A673 (cell line): Measurements from ENCODE around the gene BEAN1. TPM values are rescaled to one million over a fixed set of nuclear protein-coding genes. Genes with fewer than 3 reads are reported as not detected.
A peak's percentile ranks its signal among the peaks of the same experiment; 100 is the strongest.

Experiments used
- BruUV-seq: library from RNA; stranded (reverse); fragments of 400-500 nt; replicated peaks from 2 replicates; lab custom pipeline; 2021; lab: Mats Ljungman, UMichigan
- CTCF ChIA-PET: fragments of 300-600 bp; sonication (Branson Sonifier 250); formaldehyde crosslinking; loops from one replicate; lab custom pipeline; 2022; ENCODE audit warnings: antibody characterized with exemption; lab: Charles Lee
- POLR2A ChIA-PET: fragments of 300-600 bp; sonication (Branson Sonifier 250); formaldehyde crosslinking; loops from one replicate; lab custom pipeline; 2022; ENCODE audit warnings: antibody characterized with exemption; ENCODE audit not compliant: low non-redundant PET; lab: Charles Lee
- DNase-seq: peaks from one replicate; pipeline ENCODE4 v3.0.0-alpha.2; 2015; ENCODE audit warnings: low spot score
- H3K27ac ChIP-seq: fragments of 200-600 bp; sonication (generic); 2 replicates; pipeline ENCODE4 v1.5.1; 2016; ENCODE audit warnings: mixed run types, low read depth, mild to moderate bottlenecking, mixed read lengths, antibody characterized with exemption, low read length; ENCODE audit not compliant: poor library complexity, severe bottlenecking
- H3K27me3 ChIP-seq: fragments of 200-600 bp; sonication (generic); replicated peaks from 2 replicates; pipeline ENCODE4 v1.6.1; 2017; ENCODE audit warnings: mixed run types, low read depth, mild to moderate bottlenecking, mixed read lengths, antibody characterized with exemption, low read length; ENCODE audit not compliant: insufficient read depth, poor library complexity
- H3K36me3 ChIP-seq: fragments of 200-600 bp; sonication (generic); 2 replicates; pipeline ENCODE4 v1.6.1; 2016; ENCODE audit warnings: mixed run types, mild to moderate bottlenecking, mixed read lengths, antibody characterized with exemption, low read length; ENCODE audit not compliant: insufficient read depth, poor library complexity, severe bottlenecking
- H3K4me1 ChIP-seq: fragments of 200-600 bp; sonication (generic); 2 replicates; pipeline ENCODE4 v1.6.1; 2017; ENCODE audit warnings: mixed run types, mild to moderate bottlenecking, mixed read lengths, antibody characterized with exemption, low read length; ENCODE audit not compliant: insufficient read depth, poor library complexity, severe bottlenecking
- H3K4me3 ChIP-seq: fragments of 200-600 bp; sonication (generic); 2 replicates; pipeline ENCODE4 v1.5.1; 2016; ENCODE audit warnings: low read depth, mixed run types, mild to moderate bottlenecking, mixed read lengths, low read length; ENCODE audit not compliant: poor library complexity, severe bottlenecking
- H3K9me3 ChIP-seq: fragments of 200-600 bp; sonication (generic); 2 replicates; pipeline ENCODE4 v1.6.1; 2016; ENCODE audit warnings: mixed run types, low read depth, mild to moderate bottlenecking, mixed read lengths, antibody characterized with exemption, low read length; ENCODE audit not compliant: poor library complexity, severe bottlenecking
- EZH2 ChIP-seq: fragments of 200-600 bp; sonication (generic); IDR thresholded peaks from 2 replicates; pipeline ENCODE4 v1.6.1; 2017; ENCODE audit warnings: borderline replicate concordance, low read depth, mild to moderate bottlenecking, mixed read lengths, antibody characterized with exemption, low read length; ENCODE audit not compliant: poor library complexity, severe bottlenecking
- intact Hi-C: fragments of 100-400 bp; cut with micrococcal nuclease; formaldehyde crosslinking; loops from one replicate; pipeline ENCODE4 v1.10.0; 2022; ENCODE audit not compliant: unreplicated experiment
- total RNA-seq: library from RNA; stranded (reverse); gene quantifications from 2 replicates; pipeline ENCODE4 v1.2.3, GENCODE V29; 2021
- TF ChIP-seq, protein P1 (sequence below): fragments of 300-800, 200-600 bp; sonication (generic); conservative IDR thresholded peaks from 2 replicates; pipeline ENCODE4 v1.5.1; 2017; ENCODE audit warnings: low read depth, mild to moderate bottlenecking, antibody characterized with exemption, low read length, moderate library complexity, mixed read lengths

BEAN1 gene
- total RNA-seq, 1 experiment from 2014 or later = not detected

DNA sequence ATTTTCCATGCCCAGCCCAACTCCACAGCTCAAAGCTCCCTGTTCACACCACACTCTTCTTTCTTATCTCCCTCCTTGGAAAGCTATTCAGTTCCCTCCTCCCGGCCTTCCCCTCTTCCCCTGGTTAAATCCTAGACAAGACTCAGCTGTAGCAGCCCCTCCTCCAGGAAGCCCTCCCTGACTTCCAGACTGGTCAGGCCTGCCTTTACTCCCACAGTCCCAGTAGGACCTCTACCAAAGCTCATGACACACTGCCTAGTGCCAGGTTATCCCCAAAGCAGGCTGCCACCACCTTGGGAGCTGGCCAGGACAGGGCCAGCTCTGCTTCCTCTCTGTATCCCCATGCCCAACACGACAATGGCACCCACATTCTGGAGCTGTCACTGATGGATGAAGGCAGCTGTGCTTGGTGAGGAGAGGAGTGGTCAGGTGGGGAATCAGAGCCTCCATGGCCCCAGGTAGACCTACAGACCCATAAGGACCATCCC lies 50.0 kb downstream of the BEAN1 start:
- Histone ChIP-seq H3K27ac (no peak overlapping the region), H3K9me3 (no peaks in the 10 kb centered on the region), H3K36me3 (no peaks in the 10 kb centered on the region), H3K27me3 (no peaks in the 10 kb centered on the region), H3K4me3 (no peak overlapping the region), H3K4me1 (no peaks in the 10 kb centered on the region)
- no peak for DNase-seq
- ChIA-PET CTCF (interaction anchor here (1.1 to 1.7 kb wide), 2 partner anchors 70 to 134 kb away, joined by 5 read pairs; no protein-coding TSS in a partner anchor), POLR2A (no interaction called here)
- no TSS peak for BruUV-seq
- intact Hi-C loops = no loop called here
- TF ChIP-seq, protein P1, sequence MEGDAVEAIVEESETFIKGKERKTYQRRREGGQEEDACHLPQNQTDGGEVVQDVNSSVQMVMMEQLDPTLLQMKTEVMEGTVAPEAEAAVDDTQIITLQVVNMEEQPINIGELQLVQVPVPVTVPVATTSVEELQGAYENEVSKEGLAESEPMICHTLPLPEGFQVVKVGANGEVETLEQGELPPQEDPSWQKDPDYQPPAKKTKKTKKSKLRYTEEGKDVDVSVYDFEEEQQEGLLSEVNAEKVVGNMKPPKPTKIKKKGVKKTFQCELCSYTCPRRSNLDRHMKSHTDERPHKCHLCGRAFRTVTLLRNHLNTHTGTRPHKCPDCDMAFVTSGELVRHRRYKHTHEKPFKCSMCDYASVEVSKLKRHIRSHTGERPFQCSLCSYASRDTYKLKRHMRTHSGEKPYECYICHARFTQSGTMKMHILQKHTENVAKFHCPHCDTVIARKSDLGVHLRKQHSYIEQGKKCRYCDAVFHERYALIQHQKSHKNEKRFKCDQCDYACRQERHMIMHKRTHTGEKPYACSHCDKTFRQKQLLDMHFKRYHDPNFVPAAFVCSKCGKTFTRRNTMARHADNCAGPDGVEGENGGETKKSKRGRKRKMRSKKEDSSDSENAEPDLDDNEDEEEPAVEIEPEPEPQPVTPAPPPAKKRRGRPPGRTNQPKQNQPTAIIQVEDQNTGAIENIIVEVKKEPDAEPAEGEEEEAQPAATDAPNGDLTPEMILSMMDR = no peak
- TF ChIP-seq EZH2 = no peak

DNA sequence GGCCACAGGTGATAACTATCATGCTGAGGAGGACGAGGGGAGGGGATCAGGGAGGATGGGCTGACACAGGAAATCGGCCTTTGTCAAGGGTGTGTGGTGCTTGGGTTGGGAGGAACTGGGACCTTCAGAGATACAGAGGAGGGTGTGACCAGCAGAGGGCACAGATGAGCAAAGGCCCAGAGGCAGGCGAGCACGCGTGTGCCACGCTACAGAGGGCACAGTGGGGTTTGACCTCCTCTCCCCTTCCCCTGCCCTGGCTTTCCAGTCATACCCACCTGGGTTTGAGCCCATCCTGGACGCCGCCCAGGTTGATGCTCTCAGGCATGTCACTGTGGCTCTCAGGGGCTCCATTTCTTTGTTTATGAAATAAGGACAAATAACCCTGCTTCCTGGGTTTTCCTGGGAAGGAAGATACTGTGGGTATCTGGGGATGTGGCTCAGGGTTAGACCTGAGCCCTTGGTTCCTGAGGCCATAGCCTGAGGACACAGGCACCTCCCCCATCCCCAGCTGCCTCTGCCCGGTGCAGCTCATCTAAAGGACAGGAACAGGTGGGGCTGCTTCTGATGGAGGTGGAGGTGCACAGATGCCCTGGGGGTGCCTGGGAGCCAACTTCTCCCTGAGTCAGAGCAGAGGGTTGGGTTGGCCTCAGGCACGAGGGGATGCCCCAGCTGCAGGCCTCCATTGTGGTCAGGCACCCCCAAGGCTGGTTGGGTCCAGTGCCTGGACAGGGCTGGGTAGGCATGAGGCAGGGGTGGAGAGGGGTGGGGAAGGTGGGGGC lies 51.8 kb downstream of the BEAN1 start:
- no peaks in the 10 kb centered on the region for H3K9me3 ChIP-seq
- intact Hi-C loops = no loop called here
- no peaks in the 10 kb centered on the region for H3K27me3 ChIP-seq
- TF ChIP-seq, protein P1 = peak; percentile 69
- no peak for TF ChIP-seq EZH2
- POLR2A ChIA-PET = no interaction called here
- no peaks in the 10 kb centered on the region for H3K4me1 ChIP-seq
- DNase-seq = peak; percentile 71
- no peaks in the 10 kb centered on the region for H3K36me3 ChIP-seq
- H3K4me3 ChIP-seq = no peak overlapping the region
- BruUV-seq = no TSS peak
- CTCF ChIA-PET = interaction anchor here (1.1 kb wide), 1 partner anchor 72 kb away, joined by 3 read pairs; no protein-coding TSS in a partner anchor
- no peak overlapping the region for H3K27ac ChIP-seq

DNA sequence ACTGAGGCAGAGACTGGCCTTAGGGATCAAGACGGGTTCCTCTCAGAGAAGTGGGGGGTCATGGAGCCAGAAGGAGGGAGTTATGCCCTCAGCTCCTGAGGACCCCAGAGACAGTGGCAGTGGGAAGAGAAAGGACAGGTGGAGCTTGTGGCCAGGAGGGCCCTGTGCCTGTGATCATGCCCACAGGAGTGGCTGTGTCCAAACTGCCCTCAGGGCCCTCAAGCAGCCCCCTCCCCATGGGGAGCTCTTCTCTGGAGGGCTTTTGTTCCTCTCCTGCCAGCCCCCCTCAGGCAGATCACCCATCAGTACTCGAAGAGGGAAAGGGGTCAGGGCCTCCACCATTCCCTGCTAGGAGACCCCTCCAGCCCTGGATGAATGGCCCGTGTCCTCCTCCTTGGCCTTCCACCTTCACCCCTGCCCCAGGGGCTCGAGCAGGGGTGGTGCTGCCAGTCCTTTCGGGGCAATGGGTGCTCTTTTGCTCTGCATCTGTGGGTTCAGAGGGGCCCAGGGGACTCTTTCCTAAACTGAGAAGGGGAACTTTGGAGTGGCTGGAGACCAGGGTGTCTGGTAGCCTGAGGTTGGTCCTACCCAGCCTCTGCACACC lies 52.7 kb downstream of the BEAN1 start:
- Histone ChIP-seq H3K4me1 (no peaks in the 10 kb centered on the region), H3K27ac (no peak overlapping the region), H3K9me3 (no peaks in the 10 kb centered on the region), H3K27me3 (no peaks in the 10 kb centered on the region), H3K4me3 (no peak overlapping the region), H3K36me3 (no peaks in the 10 kb centered on the region)
- CTCF ChIA-PET = interaction anchor here (1.1 kb wide), 1 partner anchor 73 kb away, joined by 3 read pairs; no protein-coding TSS in a partner anchor
- POLR2A ChIA-PET = no interaction called here
- TF ChIP-seq EZH2 = no peak
- TF ChIP-seq, protein P1 = no peak
- BruUV-seq = no TSS peak
- intact Hi-C loops = no loop called here
- DNase-seq = no peak
